ENCODE measurements around the gene KMT2C. TPM values are rescaled to one million over a fixed set of nuclear protein-coding genes. Genes with fewer than 3 reads are reported as not detected.
"Not testable (repeated sequence)": the region's sequence is repeated elsewhere in the genome, so short reads cannot be mapped to it uniquely, and the experiment has no call there.

Gene KMT2C
- total RNA-seq, 1 donor from 2014 or later: 42.8 TPM

- DNase-seq (ENCODE audit: low read depth): not testable (repeated sequence)
Observed at GRCh38 chr7:152441810-152442209, 6.0 kb upstream of the KMT2C start.

GRCh38 chr7:152441168-152441567 is 5.4 kb upstream of the KMT2C start:
- DNase-seq (ENCODE audit: low read depth): not testable (repeated sequence)

GRCh38 chr7:152438017-152438416 is 2.2 kb upstream of the KMT2C start:
- DNase-seq (ENCODE audit: low read depth): not testable (repeated sequence)

GRCh38 chr7:152436931-152437575 is 1.2 kb upstream of the KMT2C start:
- DNase-seq (ENCODE audit: low read depth): peak; percentile 36

- peak; percentile 97 for DNase-seq (ENCODE audit: low read depth)
Observed at GRCh38 chr7:152436111-152436930, 518 bp upstream of the KMT2C start.

GRCh38 chr7:152434511-152435383 is 1.1 kb downstream of the KMT2C start:
- peak; percentile 59 for DNase-seq (ENCODE audit: low read depth)

GRCh38 chr7:152433721-152434490 is 1.9 kb downstream of the KMT2C start:
- DNase-seq (ENCODE audit: low read depth): not testable (repeated sequence)

GRCh38 chr7:152432735-152433134 is 3.1 kb downstream of the KMT2C start:
- not testable (repeated sequence) for DNase-seq (ENCODE audit: low read depth)

- no peak for DNase-seq (ENCODE audit: low read depth)
Observed at GRCh38 chr7:152430854-152431253, 4.9 kb downstream of the KMT2C start.

- DNase-seq (ENCODE audit: low read depth): not testable (repeated sequence)
Observed at GRCh38 chr7:152430118-152430517, 5.7 kb downstream of the KMT2C start.

- DNase-seq (ENCODE audit: low read depth): peak; percentile 49
Observed at GRCh38 chr7:152424348-152425108, 11.3 kb downstream of the KMT2C start.

GRCh38 chr7:152423991-152424347 is 11.8 kb downstream of the KMT2C start:
- DNase-seq (ENCODE audit: low read depth): no peak

- DNase-seq (ENCODE audit: low read depth): not testable (repeated sequence)
Observed at GRCh38 chr7:152423171-152423570, 12.6 kb downstream of the KMT2C start.

- not testable (repeated sequence) for DNase-seq (ENCODE audit: low read depth)
Observed at GRCh38 chr7:152420950-152421349, 14.9 kb downstream of the KMT2C start.

GRCh38 chr7:152419473-152420429 is 16.1 kb downstream of the KMT2C start:
- no peak for DNase-seq (ENCODE audit: low read depth)

GRCh38 chr7:152414779-152415178 is 21.0 kb downstream of the KMT2C start:
- no peak for DNase-seq (ENCODE audit: low read depth)

- no peak for DNase-seq (ENCODE audit: low read depth)
Observed at GRCh38 chr7:152411389-152411788, 24.4 kb downstream of the KMT2C start.

- DNase-seq (ENCODE audit: low read depth): no peak
Observed at GRCh38 chr7:152406491-152406890, 29.3 kb downstream of the KMT2C start.

- DNase-seq (ENCODE audit: low read depth): not testable (repeated sequence)
Observed at GRCh38 chr7:152406030-152406429, 29.8 kb downstream of the KMT2C start.

Measured in myocyte (in vitro differentiated cells).